HepG2 (cell line): ENCODE measurements around the gene OGFOD3. TPM values are rescaled to one million over a fixed set of nuclear protein-coding genes. Genes with fewer than 3 reads are reported as not detected.

Experiments
- ARID5B ChIP-seq: IDR thresholded peaks from 2 replicates; pipeline ENCODE4 v1.4.0; 2020; ENCODE audit warnings: mild to moderate bottlenecking, missing genetic modification reagents
- DNMT1 ChIP-seq: sonication (generic); formaldehyde crosslinking; IDR thresholded peaks from 2 replicates; pipeline ENCODE4 v1.5.1; 2020; ENCODE audit warnings: mild to moderate bottlenecking, missing genetic modification reagents
- ELF4 ChIP-seq: sonication (generic); formaldehyde crosslinking; IDR thresholded peaks from 2 replicates; pipeline ENCODE4 v1.5.0; 2020; ENCODE audit warnings: missing genetic modification reagents, mild to moderate bottlenecking, moderate library complexity, borderline replicate concordance
- HCFC1 ChIP-seq: fragments of 150-350 bp; IDR thresholded peaks from 2 replicates; pipeline ENCODE4 v1.6.1; 2014; ENCODE audit warnings: low read depth, low read length
- KDM4B ChIP-seq: sonication (generic); formaldehyde crosslinking; IDR thresholded peaks from 2 replicates; pipeline ENCODE4 v1.4.0; 2020; ENCODE audit warnings: missing genetic modification reagents
- MAFF ChIP-seq: IDR thresholded peaks from 2 replicates; pipeline ENCODE4 v1.6.1; 2011; ENCODE audit warnings: low read depth, low read length, improper control_type of control experiment
- NFIC ChIP-seq: IDR thresholded peaks from 2 replicates; pipeline ENCODE4 v1.6.1; 2012; ENCODE audit warnings: mild to moderate bottlenecking, low read length, inconsistent platforms
- PITX1 ChIP-seq: sonication (generic); formaldehyde crosslinking; IDR thresholded peaks from 2 replicates; pipeline ENCODE4 v1.5.1; 2020; ENCODE audit warnings: mild to moderate bottlenecking, missing genetic modification reagents
- POGZ ChIP-seq: sonication (generic); formaldehyde crosslinking; IDR thresholded peaks from 2 replicates; pipeline ENCODE4 v1.4.0; 2020; ENCODE audit warnings: mild to moderate bottlenecking, missing genetic modification reagents
- REL ChIP-seq: sonication (generic); formaldehyde crosslinking; conservative IDR thresholded peaks from 2 replicates; pipeline ENCODE4 v1.8.0; 2022; ENCODE audit warnings: mild to moderate bottlenecking, missing genetic modification reagents, moderate library complexity
- SCMH1 ChIP-seq: sonication (generic); formaldehyde crosslinking; IDR thresholded peaks from 2 replicates; pipeline ENCODE4 v1.9.0; 2021; ENCODE audit warnings: missing genetic modification reagents, mild to moderate bottlenecking, borderline replicate concordance
- SMYD3 ChIP-seq: sonication (generic); formaldehyde crosslinking; IDR thresholded peaks from 2 replicates; pipeline ENCODE4 v1.8.1; 2023; ENCODE audit warnings: mild to moderate bottlenecking, missing genetic modification reagents
- TEAD3 ChIP-seq: optimal IDR thresholded peaks from 2 replicates; pipeline ENCODE3; 2016; ENCODE audit warnings: borderline replicate concordance
- TIGD3 ChIP-seq: sonication (generic); formaldehyde crosslinking; IDR thresholded peaks from 2 replicates; pipeline ENCODE4 v1.5.1; 2020; ENCODE audit warnings: mild to moderate bottlenecking, missing genetic modification reagents, borderline replicate concordance
- TRAFD1 ChIP-seq: sonication (generic); formaldehyde crosslinking; IDR thresholded peaks from 2 replicates; pipeline ENCODE4 v1.5.1; 2020; ENCODE audit warnings: missing genetic modification reagents, mild to moderate bottlenecking, borderline replicate concordance
- ZNF12 ChIP-seq: sonication (generic); formaldehyde crosslinking; IDR thresholded peaks from 2 replicates; pipeline ENCODE4 v1.5.0; 2020; ENCODE audit warnings: missing genetic modification reagents
- ZNF317 ChIP-seq: sonication (generic); formaldehyde crosslinking; IDR thresholded peaks from 2 replicates; pipeline ENCODE4 v1.5.0; 2020; ENCODE audit warnings: mild to moderate bottlenecking, missing genetic modification reagents
- ZNF460 ChIP-seq: sonication (generic); formaldehyde crosslinking; IDR thresholded peaks from 2 replicates; pipeline ENCODE4 v1.5.1; 2020; ENCODE audit warnings: missing genetic modification reagents, mild to moderate bottlenecking, borderline replicate concordance
- ZNF737 ChIP-seq: sonication (generic); formaldehyde crosslinking; IDR thresholded peaks from 2 replicates; pipeline ENCODE4 v1.5.0; 2020; ENCODE audit warnings: missing genetic modification reagents, mild to moderate bottlenecking, borderline replicate concordance
- ZNF749 ChIP-seq: sonication (generic); formaldehyde crosslinking; IDR thresholded peaks from 2 replicates; pipeline ENCODE4 v1.8.0; 2022; ENCODE audit warnings: mild to moderate bottlenecking, missing genetic modification reagents, moderate library complexity, borderline replicate concordance
- ZNF782 ChIP-seq: sonication (generic); formaldehyde crosslinking; IDR thresholded peaks from 2 replicates; pipeline ENCODE4 v1.4.0; 2020; ENCODE audit warnings: missing genetic modification reagents, mild to moderate bottlenecking, borderline replicate concordance
- ZNF792 ChIP-seq: IDR thresholded peaks from 2 replicates; pipeline ENCODE4 v1.6.1; 2016
- ZSCAN22 ChIP-seq: sonication (generic); formaldehyde crosslinking; IDR thresholded peaks from 2 replicates; pipeline ENCODE4 v1.4.0; 2020; ENCODE audit warnings: mild to moderate bottlenecking, missing genetic modification reagents
- polyA plus RNA-seq, 8 experiments: library from polyadenylated mRNA; depleted of rRNA in 3 of 8; stranded (reverse) in 7 of 8; unstranded in 1 of 8; fragments of >200 nt; fragmentation: Illumina TruSeq in 4 of 8; extraction: Trizol in 4 of 8; gene quantifications; 2 replicates each; pipeline versions ENCODE4 v1.2.1 to v1.2.3, GENCODE V29; 2011 to 2016; ENCODE audit warnings: low read depth in 4 of 8, missing spikeins in 1 of 8, mixed read lengths in 1 of 8; ENCODE audit not compliant: insufficient read depth in 1 of 8
- total RNA-seq, 5 experiments: library from RNA; depleted of rRNA; stranded (reverse); fragments of >200 nt; fragmentation: Illumina TruSeq; extraction: Trizol; gene quantifications; 2 replicates each; pipeline ENCODE4 v1.2.3, GENCODE V29; 2016; ENCODE audit warnings: low read depth in 1 of 5

OGFOD3 gene
- total and polyA plus RNA-seq, 2 of the 13 experiments (the other 11 are each of a cell fraction or from before 2014, with no cell fraction given), result 40.0 to 42.1 TPM

GRCh38 chr17:82461827-82462524 lies 43.6 kb upstream of the OGFOD3 start (continued):
- TF ChIP-seq REL (CRISPR knock-in tag), result no peak
- no peak for TF ChIP-seq TRAFD1
- no peak for TF ChIP-seq ZSCAN22 (CRISPR knock-in tag)
- TF ChIP-seq ZNF460 (CRISPR knock-in tag), result peak; percentile 25; the same call in 1 of the 2 replicates
- TF ChIP-seq NFIC, result no peak
- TF ChIP-seq ZNF12 (CRISPR knock-in tag), result no peak
- TF ChIP-seq SMYD3 (CRISPR knock-in tag), result no peak
- peak; percentile 79; the same call in 1 of the 2 replicates for TF ChIP-seq ZNF782
- TF ChIP-seq PITX1 (CRISPR knock-in tag), result peak; percentile 59
- no peak for TF ChIP-seq KDM4B (CRISPR knock-in tag)
- no peak for TF ChIP-seq DNMT1 (CRISPR knock-in tag)
- TF ChIP-seq ELF4 (CRISPR knock-in tag), result no peak
- TF ChIP-seq TEAD3 (CRISPR knock-in tag), result peak; percentile 64
- TF ChIP-seq ARID5B (CRISPR knock-in tag), result peak; percentile 56; the same call in 1 of the 2 replicates
- no peak for TF ChIP-seq ZNF737 (CRISPR knock-in tag)
- no peak; the same call in 1 of the 2 replicates for TF ChIP-seq POGZ (CRISPR knock-in tag)
- TF ChIP-seq ZNF749 (CRISPR knock-in tag), result no peak
- peak; percentile 51; the same call in 1 of the 2 replicates for TF ChIP-seq ZNF317 (CRISPR knock-in tag)
- no peak for TF ChIP-seq TIGD3
- TF ChIP-seq SCMH1 (CRISPR knock-in tag), result no peak
- TF ChIP-seq ZNF792 (CRISPR knock-in tag), result peak; percentile 92
- no peak for TF ChIP-seq HCFC1
- TF ChIP-seq MAFF, result no peak
